GM23338 (cell line): ENCODE measurements around the gene TMEM131L. TPM values are rescaled to one million over a fixed set of nuclear protein-coding genes. Genes with fewer than 3 reads are reported as not detected.
A peak's percentile ranks its signal among the peaks of the same experiment; 100 is the strongest.

Source experiments
- ATAC-seq: fragments of 200-7000 bp; cut with Tn5 transposase; 3 replicates; pipeline ENCODE4 v1.9.1; 2020
- DNase-seq: peaks from one replicate; pipeline ENCODE4 v3.0.0-alpha.2; 2015; ENCODE audit warnings: low spot score
- H2AFZ ChIP-seq: fragments of 200-600 bp; sonication (generic); 2 replicates; pipeline ENCODE4 v1.8.0; 2016; ENCODE audit warnings: antibody characterized with exemption, mild to moderate bottlenecking, moderate library complexity
- H3F3A ChIP-seq: fragments of 200-600 bp; sonication (generic); replicated peaks from 2 replicates; pipeline ENCODE4 v1.8.0; 2017; ENCODE audit warnings: antibody characterized with exemption, mixed run types, low read depth
- H3K27ac ChIP-seq: fragments of 200-600 bp; sonication (generic); 2 replicates; pipeline ENCODE4 v1.6.1; 2016; ENCODE audit warnings: low read depth
- H3K27me3 ChIP-seq: fragments of 200-600 bp; sonication (generic); 2 replicates; pipeline ENCODE4 v1.8.0; 2016; ENCODE audit warnings: mild to moderate bottlenecking, mixed run types, moderate library complexity; ENCODE audit not compliant: insufficient read depth
- H3K36me3 ChIP-seq: fragments of 200-600 bp; sonication (generic); 2 replicates; pipeline ENCODE4 v1.8.0; 2016; ENCODE audit warnings: mild to moderate bottlenecking; ENCODE audit not compliant: insufficient read depth
- H3K4me1 ChIP-seq: fragments of 200-600 bp; sonication (generic); 2 replicates; pipeline ENCODE4 v1.8.0; 2016; ENCODE audit warnings: mild to moderate bottlenecking, moderate library complexity; ENCODE audit not compliant: insufficient read depth
- H3K4me2 ChIP-seq: fragments of 200-600 bp; sonication (generic); 2 replicates; pipeline ENCODE4 v1.7.1; 2017; ENCODE audit warnings: mixed run types
- H3K4me3 ChIP-seq: fragments of 200-600 bp; sonication (generic); 2 replicates; pipeline ENCODE4 v1.6.1; 2016; ENCODE audit warnings: mixed run types
- H3K79me2 ChIP-seq: fragments of 200-600 bp; sonication (generic); replicated peaks from 2 replicates; pipeline ENCODE4 v1.8.0; 2017; ENCODE audit warnings: mild to moderate bottlenecking; ENCODE audit not compliant: insufficient read depth
- H3K9me2 ChIP-seq: fragments of 200-600 bp; sonication (generic); 2 replicates; pipeline ENCODE4 v1.8.0; 2017; ENCODE audit not compliant: insufficient read depth
- H4K20me1 ChIP-seq: fragments of 200-600 bp; sonication (generic); replicated peaks from 2 replicates; pipeline ENCODE4 v1.8.0; 2017; ENCODE audit warnings: mild to moderate bottlenecking; ENCODE audit not compliant: insufficient read depth
- H3K27ac Mint-ChIP-seq: 2 replicates; pipeline ENCODE4 v1.8.0; 2020; ENCODE audit warnings: inconsistent platforms, mild to moderate bottlenecking, moderate library complexity, mixed read lengths
- H3K27me3 Mint-ChIP-seq: 3 replicates; pipeline ENCODE4 v1.8.0; 2022; ENCODE audit warnings: low read depth, mild to moderate bottlenecking, moderate library complexity, mixed read lengths, inconsistent platforms; ENCODE audit not compliant: insufficient read depth, poor library complexity
- H3K36me3 Mint-ChIP-seq: 3 replicates; pipeline ENCODE4 v1.8.0; 2021; ENCODE audit warnings: low read depth, mild to moderate bottlenecking, inconsistent platforms, moderate library complexity, mixed read lengths
- H3K4me1 Mint-ChIP-seq: 3 replicates; pipeline ENCODE4 v1.8.0; 2020; ENCODE audit warnings: mild to moderate bottlenecking, inconsistent platforms, mixed read lengths
- H3K4me3 Mint-ChIP-seq: 3 replicates; pipeline ENCODE4 v1.8.0; 2021; ENCODE audit warnings: moderate library complexity, mild to moderate bottlenecking, inconsistent platforms, mixed read lengths
- H3K9me3 Mint-ChIP-seq: 3 replicates; pipeline ENCODE4 v1.8.0; 2020; ENCODE audit warnings: moderate library complexity, mild to moderate bottlenecking, inconsistent platforms, mixed read lengths
- CREB1 ChIP-seq: fragments of 250-450 bp; sonication (Bioruptor Pico); IDR thresholded peaks from 2 replicates; pipeline ENCODE4 v1.5.0; 2020; ENCODE audit warnings: low read depth, mild to moderate bottlenecking, moderate library complexity
- JUNB ChIP-seq: IDR thresholded peaks from one replicate; pipeline ENCODE4 v1.6.1; 2016; ENCODE audit warnings: antibody characterized with exemption; ENCODE audit not compliant: unreplicated experiment
- NANOG ChIP-seq: IDR thresholded peaks from 2 replicates; pipeline ENCODE4 v1.6.1; 2016; ENCODE audit warnings: antibody characterized with exemption, borderline replicate concordance
- ZNF331 ChIP-seq: fragments of 250-450 bp; sonication (Bioruptor Pico); IDR thresholded peaks from 2 replicates; pipeline ENCODE4 v1.5.0; 2020; ENCODE audit warnings: low read depth, mild to moderate bottlenecking, moderate library complexity
- polyA plus RNA-seq: library from polyadenylated mRNA; unstranded; fragments of >200 nt; fragmentation: Nextera tagmentation; extraction: Ambion mirVana; gene quantifications from 2 replicates; pipeline ENCODE4 v1.2.1, GENCODE V29; 2016
- total RNA-seq: library from RNA; depleted of rRNA; stranded (reverse); fragments of >200 nt; shearing (Covaris generic); gene quantifications from 2 replicates; pipeline ENCODE4 v1.2.3, GENCODE V29; 2014
- TF ChIP-seq, protein P1 (sequence below): fragments of 250-450 bp; sonication (Bioruptor Pico); IDR thresholded peaks from 2 replicates; pipeline ENCODE4 v1.5.0; 2020; ENCODE audit warnings: mild to moderate bottlenecking, moderate library complexity
- TF ChIP-seq, protein P2 (sequence below): IDR thresholded peaks from one replicate; pipeline ENCODE4 v1.6.1; 2018; ENCODE audit warnings: antibody characterized with exemption; ENCODE audit not compliant: unreplicated experiment
- TF ChIP-seq, protein P3 (sequence below): IDR thresholded peaks from 2 replicates; pipeline ENCODE4 v1.6.1; 2016; ENCODE audit warnings: antibody characterized with exemption

TMEM131L gene
- total and polyA plus RNA-seq, 2 experiments from 2014 or later = 11.1 to 32.2 TPM

DNA sequence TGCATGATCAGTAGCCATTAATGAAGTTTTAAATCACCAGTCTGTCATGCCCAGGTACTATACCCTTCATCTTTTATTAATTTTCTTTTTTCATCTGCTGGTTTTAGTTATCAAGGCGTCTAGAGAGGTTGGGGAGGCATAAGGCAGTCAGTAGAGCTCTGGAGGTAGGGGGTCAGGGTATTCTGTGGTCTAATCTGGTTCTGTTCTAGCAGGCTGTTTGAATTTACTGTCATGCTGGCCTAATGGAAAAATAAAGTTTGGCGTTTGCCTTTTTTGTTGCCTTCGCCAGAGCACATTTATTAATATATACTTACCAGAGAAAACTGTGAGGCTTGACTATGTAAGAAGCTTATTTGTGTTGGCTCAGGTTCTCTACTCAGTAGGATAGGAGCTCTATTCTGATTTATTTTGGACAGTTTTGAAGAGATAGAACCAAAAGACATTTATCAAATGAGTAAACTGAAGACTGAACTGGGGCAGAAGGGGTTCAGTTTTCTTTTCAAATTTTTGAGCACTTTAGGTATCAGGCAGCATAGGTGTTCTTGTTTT lies 46.9 kb downstream of the TMEM131L start:
- Histone ChIP-seq H3K27me3 (no peaks in the 10 kb centered on the region), H3K4me2 (no peak overlapping the region), H4K20me1 (0 out of 2 replicates have a peak, but pooled peaks cover 6% of the 10 kb centered on the region), H3K9me2 (no peaks in the 10 kb centered on the region), H3K4me1 (peaks cover 27% of the 10 kb centered on the region), H3K4me3 (no peak overlapping the region), H2AFZ (no peak overlapping the region), H3K79me2 (peaks cover 69% of the 10 kb centered on the region), H3K27ac (no peak overlapping the region), H3K36me3 (no peaks in the 10 kb centered on the region), H3F3A (no peaks in the 10 kb centered on the region)
- Mint-ChIP-seq H3K27ac (peak overlapping the region; percentile 50; the same call in 1 of the 2 replicates), H3K4me3 (no peak overlapping the region), H3K27me3 (no peaks in the 10 kb centered on the region), H3K4me1 (peaks cover 18% of the 10 kb centered on the region), H3K36me3 (peaks cover 14% of the 10 kb centered on the region; the same call in 2 of the 3 replicates), H3K9me3 (peaks cover 5% of the 10 kb centered on the region; the same call in 1 of the 3 replicates)
- TF ChIP-seq, protein P1, sequence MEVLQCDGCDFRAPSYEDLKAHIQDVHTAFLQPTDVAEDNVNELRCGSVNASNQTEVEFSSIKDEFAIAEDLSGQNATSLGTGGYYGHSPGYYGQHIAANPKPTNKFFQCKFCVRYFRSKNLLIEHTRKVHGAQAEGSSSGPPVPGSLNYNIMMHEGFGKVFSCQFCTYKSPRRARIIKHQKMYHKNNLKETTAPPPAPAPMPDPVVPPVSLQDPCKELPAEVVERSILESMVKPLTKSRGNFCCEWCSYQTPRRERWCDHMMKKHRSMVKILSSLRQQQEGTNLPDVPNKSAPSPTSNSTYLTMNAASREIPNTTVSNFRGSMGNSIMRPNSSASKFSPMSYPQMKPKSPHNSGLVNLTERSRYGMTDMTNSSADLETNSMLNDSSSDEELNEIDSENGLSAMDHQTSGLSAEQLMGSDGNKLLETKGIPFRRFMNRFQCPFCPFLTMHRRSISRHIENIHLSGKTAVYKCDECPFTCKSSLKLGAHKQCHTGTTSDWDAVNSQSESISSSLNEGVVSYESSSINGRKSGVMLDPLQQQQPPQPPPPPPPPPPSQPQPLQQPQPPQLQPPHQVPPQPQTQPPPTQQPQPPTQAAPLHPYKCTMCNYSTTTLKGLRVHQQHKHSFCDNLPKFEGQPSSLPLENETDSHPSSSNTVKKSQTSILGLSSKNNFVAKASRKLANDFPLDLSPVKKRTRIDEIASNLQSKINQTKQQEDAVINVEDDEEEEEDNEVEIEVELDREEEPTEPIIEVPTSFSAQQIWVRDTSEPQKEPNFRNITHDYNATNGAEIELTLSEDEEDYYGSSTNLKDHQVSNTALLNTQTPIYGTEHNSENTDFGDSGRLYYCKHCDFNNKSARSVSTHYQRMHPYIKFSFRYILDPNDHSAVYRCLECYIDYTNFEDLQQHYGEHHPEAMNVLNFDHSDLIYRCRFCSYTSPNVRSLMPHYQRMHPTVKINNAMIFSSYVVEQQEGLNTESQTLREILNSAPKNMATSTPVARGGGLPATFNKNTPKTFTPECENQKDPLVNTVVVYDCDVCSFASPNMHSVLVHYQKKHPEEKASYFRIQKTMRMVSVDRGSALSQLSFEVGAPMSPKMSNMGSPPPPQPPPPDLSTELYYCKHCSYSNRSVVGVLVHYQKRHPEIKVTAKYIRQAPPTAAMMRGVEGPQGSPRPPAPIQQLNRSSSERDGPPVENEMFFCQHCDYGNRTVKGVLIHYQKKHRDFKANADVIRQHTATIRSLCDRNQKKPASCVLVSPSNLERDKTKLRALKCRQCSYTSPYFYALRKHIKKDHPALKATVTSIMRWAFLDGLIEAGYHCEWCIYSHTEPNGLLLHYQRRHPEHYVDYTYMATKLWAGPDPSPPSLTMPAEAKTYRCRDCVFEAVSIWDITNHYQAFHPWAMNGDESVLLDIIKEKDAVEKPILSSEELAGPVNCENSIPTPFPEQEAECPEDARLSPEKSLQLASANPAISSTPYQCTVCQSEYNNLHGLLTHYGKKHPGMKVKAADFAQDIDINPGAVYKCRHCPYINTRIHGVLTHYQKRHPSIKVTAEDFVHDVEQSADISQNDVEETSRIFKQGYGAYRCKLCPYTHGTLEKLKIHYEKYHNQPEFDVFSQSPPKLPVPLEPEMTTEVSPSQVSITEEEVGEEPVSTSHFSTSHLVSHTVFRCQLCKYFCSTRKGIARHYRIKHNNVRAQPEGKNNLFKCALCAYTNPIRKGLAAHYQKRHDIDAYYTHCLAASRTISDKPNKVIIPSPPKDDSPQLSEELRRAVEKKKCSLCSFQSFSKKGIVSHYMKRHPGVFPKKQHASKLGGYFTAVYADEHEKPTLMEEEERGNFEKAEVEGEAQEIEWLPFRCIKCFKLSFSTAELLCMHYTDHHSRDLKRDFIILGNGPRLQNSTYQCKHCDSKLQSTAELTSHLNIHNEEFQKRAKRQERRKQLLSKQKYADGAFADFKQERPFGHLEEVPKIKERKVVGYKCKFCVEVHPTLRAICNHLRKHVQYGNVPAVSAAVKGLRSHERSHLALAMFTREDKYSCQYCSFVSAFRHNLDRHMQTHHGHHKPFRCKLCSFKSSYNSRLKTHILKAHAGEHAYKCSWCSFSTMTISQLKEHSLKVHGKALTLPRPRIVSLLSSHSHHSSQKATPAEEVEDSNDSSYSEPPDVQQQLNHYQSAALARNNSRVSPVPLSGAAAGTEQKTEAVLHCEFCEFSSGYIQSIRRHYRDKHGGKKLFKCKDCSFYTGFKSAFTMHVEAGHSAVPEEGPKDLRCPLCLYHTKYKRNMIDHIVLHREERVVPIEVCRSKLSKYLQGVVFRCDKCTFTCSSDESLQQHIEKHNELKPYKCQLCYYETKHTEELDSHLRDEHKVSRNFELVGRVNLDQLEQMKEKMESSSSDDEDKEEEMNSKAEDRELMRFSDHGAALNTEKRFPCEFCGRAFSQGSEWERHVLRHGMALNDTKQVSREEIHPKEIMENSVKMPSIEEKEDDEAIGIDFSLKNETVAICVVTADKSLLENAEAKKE (CRISPR knock-in tag) = no peak
- TF ChIP-seq NANOG (no peak), JUNB (no peak), ZNF331 (CRISPR knock-in tag) (no peak), CREB1 (CRISPR knock-in tag) (no peak)
- TF ChIP-seq, protein P2, sequence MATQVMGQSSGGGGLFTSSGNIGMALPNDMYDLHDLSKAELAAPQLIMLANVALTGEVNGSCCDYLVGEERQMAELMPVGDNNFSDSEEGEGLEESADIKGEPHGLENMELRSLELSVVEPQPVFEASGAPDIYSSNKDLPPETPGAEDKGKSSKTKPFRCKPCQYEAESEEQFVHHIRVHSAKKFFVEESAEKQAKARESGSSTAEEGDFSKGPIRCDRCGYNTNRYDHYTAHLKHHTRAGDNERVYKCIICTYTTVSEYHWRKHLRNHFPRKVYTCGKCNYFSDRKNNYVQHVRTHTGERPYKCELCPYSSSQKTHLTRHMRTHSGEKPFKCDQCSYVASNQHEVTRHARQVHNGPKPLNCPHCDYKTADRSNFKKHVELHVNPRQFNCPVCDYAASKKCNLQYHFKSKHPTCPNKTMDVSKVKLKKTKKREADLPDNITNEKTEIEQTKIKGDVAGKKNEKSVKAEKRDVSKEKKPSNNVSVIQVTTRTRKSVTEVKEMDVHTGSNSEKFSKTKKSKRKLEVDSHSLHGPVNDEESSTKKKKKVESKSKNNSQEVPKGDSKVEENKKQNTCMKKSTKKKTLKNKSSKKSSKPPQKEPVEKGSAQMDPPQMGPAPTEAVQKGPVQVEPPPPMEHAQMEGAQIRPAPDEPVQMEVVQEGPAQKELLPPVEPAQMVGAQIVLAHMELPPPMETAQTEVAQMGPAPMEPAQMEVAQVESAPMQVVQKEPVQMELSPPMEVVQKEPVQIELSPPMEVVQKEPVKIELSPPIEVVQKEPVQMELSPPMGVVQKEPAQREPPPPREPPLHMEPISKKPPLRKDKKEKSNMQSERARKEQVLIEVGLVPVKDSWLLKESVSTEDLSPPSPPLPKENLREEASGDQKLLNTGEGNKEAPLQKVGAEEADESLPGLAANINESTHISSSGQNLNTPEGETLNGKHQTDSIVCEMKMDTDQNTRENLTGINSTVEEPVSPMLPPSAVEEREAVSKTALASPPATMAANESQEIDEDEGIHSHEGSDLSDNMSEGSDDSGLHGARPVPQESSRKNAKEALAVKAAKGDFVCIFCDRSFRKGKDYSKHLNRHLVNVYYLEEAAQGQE = no peak
- TF ChIP-seq, protein P3, sequence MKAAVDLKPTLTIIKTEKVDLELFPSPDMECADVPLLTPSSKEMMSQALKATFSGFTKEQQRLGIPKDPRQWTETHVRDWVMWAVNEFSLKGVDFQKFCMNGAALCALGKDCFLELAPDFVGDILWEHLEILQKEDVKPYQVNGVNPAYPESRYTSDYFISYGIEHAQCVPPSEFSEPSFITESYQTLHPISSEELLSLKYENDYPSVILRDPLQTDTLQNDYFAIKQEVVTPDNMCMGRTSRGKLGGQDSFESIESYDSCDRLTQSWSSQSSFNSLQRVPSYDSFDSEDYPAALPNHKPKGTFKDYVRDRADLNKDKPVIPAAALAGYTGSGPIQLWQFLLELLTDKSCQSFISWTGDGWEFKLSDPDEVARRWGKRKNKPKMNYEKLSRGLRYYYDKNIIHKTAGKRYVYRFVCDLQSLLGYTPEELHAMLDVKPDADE = no peak
- ATAC-seq = no peak
- DNase-seq = no peak
